Measurements from ENCODE around the gene TNRC6C.
A peak's percentile ranks its signal among the peaks of the same experiment; 100 is the strongest.
"Not testable (repeated sequence)": the region's sequence is repeated elsewhere in the genome, so short reads cannot be mapped to it uniquely, and the experiment has no call there.

TNRC6C gene

DNA sequence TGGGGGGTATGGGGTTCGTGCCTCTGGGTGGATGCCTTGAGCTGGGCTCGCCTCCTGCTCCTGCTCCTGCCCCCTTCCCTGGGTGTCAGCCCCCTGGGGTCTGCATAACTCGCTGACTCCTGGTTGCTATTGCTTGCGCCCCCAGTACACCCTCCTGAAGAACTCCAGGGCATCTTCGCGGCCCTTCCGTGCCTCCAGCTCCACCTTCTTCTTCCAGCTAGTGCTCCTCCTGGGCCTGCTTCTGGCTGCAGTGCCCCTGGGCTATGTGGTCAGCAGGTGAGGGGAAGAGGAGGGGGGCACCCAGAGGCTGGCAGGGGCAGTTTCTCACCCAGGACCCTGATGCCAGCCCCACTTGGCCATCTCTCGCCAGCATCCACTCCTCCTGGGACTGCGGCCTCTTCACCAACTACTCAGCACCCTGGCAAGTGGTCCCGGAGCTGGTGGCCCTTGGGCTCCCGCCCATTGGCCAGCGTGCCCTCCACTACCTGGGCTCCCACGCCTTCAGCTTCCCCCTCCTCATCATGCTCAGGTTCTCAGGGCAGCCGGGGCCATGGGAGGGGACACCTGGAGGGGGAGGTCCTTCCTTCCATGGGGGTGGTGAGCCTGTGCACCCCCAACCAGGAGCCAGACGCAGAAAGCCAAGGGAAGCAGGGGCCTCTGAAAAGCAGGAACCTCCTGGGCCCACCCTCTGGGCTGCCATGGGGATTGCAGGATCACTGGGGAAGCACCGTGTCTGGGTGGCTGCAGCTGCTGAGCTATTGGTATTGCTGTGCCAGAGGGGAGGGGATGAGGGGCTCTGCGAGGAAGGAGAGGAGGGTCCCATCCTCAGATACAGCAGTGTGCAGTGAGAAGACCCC, 179.9 kb downstream of the TNRC6C start:
- no peak for DNase-seq (ENCODE audit: low spot score)

DNA sequence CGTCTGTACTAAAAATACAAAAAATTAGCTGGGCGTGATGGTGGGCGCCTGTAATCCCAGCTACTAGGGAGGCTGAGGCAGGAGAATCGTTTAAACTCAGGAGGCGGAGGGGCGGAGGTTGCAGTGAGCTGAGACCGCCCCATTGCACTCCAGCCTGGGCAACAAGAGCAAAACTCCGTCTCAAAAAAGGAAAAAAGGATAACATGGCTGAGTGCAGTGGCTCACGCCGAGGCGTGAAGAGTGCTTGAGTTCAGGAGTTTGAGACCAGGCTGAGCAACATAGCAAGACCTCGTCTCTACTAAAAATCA, 181.3 kb downstream of the TNRC6C start:
- DNase-seq (ENCODE audit: low spot score) = not testable (repeated sequence)

DNA sequence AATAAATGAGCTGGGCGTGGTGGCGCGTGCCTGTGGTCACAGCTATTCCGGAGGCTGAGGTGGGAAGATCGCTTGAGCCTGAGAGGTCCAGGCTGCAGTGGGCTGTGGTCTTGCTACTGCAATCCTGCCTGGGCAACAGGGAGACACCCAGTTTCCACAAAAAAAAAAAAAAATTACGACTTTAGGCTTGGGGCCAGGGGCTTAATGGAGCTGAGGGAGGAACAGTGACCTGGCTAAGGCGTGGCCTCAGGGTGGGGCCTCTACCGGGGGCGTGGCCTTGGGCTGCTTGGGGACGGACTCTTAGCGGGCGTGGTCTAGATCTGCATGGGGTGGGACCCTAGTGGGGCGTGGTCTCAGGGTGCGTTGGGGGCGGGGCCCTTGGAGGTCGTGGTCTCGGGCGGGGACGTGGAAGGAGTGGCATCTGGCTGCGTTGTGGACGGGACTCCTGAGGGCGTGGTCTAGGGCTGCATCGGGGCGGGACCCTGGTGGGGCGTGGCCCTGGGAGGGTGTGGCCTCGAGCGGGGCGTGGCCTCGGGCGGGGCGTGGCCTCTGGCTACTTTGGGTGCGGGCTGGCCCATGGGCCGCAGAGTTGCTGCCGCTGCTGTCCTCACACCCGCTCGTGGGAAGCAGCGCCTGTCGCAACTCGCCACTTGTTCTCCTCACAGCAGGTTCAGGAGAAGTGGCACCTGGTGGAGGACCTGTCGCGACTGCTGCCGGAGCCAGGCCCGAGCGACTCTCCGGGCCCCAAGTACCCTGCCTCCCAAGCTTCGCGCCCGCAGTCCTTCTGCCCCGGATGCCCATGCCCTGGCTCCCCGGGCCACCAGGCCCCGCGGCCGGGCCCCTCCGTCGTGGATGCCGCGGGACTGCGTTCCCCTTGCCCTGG, 181.9 kb downstream of the TNRC6C start:
- DNase-seq (ENCODE audit: low spot score) = peak; percentile 78

DNA sequence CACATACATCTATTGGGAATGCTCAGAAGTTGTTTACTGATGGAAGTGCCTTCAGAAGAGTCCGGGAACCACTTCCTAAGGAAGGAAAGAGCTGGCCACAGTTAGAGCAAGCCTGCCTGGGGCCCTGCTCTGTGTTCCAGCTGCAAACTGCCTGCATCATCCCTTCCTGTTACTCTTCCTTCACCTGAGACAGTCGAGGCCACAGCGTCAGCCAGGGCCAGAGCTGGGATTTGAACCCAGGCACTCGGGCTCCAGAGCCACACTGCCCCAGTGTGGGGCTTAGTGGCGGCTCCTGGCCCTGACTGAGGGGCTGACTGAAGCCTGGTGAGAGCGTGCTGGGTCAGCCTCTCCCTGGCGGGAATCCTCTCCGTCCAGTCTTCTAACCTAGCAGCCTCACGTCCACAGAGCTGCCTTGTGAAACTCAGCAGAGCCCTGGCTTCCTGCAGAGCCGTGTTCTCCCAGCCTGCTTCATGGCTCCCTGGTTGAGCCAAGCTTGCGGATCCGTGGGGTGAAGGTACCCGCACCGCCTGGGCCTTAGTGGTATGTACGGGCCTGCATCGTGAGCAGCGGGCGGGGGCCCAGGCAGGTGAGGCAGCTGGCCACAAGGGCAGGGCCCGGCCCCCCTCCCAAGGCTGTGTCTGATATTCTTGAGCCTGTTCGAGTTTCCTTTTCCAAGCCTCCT, 183.1 kb downstream of the TNRC6C start:
- DNase-seq (ENCODE audit: low spot score) = no peak

DNA sequence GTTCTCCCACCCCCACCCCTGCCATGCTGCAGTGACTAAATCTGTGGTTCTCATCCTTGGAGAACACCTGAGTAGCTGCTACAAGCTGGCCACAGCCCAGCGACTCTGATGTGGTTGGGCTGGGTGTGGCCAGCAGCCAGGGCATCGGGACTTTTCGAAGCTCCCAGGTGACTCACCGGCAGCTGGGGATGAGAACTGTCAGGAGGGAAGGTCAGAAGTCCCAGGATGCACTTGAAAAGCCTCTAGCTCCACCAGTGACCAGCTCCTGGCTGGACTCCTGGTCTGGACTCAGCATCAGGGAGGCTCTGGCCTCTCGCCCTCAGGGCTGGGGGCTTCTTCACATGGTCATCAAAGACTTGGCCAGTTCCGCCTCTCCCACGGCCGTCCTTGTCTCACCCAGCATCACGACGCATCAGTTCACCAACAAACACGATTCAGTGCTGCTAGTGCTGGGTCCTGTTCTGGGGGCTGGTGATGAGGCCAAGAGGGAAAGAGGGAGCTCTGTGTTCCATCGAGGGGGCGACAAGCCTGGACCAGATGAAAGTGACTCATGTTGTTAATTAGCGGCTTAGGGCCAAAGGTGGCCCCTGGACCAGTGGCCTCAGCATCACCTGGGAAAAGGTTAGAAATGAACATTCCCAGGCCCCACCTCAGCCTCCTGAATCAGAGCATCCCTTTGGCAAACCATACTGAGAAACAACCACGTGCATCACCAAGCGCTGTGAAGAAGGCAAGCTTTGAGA, 183.8 kb downstream of the TNRC6C start:
- DNase-seq (ENCODE audit: low spot score) = no peak

DNA sequence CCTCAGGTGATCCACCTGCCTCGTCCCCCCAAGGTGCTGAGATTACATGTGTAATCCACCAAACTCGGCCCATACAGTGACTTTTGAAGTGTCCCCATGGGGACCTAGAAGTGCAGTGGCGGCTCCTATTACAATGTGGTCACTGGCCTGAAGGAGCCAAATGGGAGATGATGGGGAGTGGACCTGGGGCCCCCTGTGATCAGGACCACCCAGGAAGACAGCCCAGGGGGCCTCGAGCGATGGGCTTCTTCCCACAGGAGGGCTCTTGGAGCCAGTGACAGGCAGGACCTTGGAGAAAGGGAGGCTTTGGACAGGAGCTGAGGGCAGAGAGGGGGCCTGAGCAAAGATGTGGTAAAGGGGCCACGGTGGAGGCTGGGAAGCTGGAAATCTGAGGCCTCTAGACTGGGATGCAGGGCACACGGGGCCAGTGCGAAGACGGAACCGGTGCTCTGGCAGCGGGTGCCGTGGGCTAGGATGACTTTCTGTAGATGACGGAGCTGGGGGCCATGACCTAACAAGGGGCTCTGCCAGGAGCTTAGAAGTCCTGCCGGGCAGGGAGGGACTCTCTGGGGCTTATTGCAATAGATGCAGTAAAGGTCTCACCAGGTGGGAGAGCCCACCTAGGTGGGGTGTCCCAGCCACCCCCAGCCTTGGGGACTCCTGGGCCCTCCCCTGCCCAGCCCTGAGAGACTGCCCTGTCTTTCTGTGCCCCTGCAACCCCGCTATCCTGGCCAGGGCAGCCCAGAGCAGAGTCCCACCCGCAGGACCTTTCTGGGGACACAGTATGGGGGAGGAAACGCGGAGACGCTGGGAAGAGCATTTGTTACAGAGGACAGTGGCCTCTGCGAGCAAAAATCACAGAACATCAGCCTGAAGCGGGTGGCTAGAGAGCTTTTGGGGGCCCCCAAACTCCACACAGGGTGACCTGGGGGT, 185.0 kb downstream of the TNRC6C start:
- DNase-seq (ENCODE audit: low spot score) = no peak

DNA sequence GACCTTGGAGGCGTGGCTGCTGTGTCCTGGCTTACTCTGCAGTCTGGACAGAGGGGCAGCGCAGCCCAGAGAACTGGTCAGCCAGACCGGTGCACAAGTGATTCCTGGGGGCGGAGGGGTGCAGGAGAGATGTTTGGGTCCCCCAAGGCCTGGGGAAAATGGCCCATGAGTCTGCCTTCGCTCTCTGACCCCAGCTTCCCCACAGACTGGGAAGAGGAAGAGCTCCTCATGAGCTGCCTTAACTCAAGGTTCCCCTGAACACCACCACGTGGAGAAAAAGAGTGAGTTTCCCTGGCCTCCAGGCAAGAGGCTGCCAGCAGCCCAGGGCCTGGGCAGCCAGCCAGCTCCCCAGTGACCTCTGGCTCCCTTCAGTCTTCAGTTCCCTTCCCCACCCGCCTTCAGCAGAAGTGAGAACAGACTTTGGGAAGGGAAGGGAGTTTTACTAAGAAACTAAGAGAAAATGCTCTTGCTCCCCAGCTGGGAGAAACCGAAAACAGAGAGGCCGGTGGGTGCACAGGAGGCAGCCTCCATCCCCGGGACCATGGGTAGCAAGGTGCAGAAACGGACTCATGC, 185.7 kb downstream of the TNRC6C start:
- DNase-seq (ENCODE audit: low spot score) = peak; percentile 81

DNA sequence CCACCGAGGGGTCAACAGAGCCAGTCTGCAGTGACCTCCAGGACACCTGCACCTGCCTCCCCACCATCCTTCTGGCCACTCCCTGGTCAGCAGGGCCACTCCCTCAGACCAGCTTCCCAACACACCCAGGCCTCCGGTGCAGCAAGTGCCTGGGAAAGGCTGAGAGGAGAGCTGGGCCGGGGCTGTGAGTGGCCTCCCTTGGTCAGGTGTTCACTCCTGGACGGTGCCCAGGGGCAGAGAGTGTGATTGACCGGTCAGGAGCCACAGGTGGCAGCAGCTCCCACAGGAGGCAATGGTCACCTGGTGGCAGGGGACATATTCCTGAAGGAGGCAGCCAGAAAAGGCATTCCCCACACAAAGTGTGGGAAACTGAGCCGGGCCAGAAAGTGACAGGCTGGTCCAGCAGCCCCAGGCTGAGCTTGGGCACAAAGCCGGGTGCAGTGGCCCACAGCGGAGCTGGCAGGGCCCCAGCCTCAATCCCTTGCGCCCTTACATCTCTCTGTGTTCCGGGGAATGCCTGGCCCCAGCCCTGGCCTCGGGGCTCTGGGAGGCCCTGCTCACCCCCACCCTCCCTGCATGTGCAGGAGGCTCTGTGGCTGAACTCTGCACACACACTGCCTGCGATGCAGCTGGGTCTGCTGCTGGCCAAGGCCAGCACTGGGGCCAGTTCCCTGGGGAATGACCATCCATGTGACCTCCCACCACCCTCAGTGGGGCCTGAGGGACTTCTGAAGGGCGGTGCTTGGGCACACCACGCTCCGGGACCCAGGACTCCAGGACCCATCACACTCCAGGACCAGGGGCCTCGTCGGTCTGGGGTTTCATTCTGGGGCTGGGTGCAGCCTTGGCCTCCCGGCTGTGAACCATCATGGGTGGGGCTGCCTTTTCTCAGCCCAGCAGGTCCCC, 186.5 kb downstream of the TNRC6C start:
- DNase-seq (ENCODE audit: low spot score) = peak; percentile 72

DNA sequence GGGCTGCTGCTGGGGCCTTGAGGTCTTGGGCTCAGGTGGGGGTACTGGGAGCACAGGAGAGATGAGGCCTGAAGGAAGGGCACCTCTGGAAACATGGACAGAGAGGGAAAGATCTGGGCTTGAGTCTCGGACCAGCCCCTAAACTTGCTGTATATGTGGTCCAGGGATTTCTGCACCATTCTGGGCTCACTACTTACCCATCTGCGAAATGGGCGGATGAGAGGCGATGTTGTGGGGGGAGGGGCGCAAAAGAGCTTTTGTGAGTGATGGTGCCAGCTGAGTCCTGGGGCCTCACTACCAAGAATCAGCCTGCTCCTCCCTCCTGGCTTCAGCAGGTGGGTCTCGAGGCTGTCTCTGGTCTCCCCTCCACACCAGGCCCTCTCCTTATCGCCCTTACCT, 188.0 kb downstream of the TNRC6C start:
- no peak for DNase-seq (ENCODE audit: low spot score)

DNA sequence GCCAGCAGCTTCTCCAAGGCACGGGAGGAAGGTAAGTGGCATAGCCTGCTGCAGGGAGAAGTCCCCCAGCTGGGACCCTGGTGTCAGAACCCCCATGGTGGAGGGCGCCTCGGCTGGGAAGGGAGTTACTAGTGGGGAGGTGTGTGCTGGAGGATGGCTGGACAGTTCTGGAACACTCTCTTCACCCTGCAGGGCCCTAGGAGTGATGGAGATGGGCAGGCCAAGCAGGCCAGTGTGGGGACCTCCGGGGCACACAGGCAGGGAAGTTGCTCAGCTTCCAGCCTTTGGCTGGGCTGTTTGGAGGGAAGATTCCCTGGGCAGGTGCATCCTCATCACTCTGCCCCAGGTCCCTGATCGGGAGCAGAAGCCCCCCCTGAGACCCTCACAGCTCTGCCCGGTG, 188.4 kb downstream of the TNRC6C start:
- DNase-seq (ENCODE audit: low spot score) = no peak

DNA sequence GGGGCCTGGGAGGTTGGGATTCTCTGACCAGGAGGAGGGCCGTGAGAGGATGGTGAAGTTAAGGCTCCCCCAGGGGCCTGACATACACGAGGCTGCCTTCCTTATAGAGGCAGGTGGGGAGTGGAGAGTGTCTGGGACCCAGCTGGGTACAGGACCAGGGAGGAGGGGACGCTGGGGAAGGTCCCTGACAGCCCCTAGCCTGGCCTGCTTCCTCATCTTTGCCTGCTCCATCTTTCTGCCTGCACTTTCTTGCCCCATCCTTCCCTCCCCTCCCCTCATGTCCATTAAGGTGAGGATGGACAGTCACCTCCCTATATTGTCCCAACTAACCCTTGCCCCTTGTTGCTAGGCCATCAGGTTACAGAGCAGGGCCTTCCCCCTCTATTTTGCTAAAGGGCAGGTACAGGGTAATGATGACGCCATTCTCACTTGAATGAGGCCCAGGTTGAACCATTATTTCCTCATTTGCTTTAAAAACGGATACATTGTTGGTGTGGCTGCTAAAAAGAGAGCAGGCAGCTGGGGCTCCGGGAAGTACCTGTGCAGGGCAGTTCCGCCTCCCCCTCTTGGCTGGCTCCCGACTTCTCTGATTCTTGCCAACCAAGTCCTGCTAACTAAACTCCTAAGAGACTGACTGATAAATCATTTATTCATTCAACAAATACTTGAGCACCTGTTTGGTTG, 189.0 kb downstream of the TNRC6C start:
- no peak for DNase-seq (ENCODE audit: low spot score)

DNA sequence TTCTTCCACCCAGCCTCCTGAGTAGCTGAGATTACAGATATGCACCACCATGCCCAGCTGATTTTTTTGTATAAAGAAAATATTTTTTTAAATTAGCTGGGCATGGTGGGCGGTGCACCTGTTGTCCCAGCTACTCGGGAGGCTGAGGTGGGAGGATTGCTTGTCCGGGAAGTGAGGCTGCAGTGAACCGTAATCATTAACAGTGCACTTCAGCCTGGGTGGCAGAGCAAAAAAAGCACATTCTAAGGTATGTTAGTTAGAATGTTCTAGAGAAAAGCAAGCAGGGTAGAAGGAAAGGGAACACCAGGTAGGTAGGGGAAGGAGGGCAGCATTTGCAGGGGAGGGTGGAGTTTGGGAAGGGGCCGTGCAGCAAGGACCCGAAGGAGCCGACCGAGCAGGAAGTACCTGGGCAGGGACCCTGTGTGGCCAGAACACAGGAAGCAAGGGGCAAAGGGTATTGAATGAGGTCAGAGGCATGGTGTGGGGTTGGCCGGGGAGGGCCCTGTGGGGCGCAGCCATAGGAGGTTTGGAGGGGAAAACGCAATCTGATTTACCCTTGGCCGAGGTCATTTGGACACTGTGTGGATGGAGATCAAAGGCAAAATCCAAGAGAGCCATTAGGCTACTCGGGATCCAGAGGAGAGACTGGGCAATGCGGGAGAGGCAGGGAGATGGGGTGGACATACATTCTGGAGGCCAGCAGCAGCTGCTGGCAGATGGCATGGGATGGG, 189.9 kb downstream of the TNRC6C start:
- DNase-seq (ENCODE audit: low spot score) = no peak

DNA sequence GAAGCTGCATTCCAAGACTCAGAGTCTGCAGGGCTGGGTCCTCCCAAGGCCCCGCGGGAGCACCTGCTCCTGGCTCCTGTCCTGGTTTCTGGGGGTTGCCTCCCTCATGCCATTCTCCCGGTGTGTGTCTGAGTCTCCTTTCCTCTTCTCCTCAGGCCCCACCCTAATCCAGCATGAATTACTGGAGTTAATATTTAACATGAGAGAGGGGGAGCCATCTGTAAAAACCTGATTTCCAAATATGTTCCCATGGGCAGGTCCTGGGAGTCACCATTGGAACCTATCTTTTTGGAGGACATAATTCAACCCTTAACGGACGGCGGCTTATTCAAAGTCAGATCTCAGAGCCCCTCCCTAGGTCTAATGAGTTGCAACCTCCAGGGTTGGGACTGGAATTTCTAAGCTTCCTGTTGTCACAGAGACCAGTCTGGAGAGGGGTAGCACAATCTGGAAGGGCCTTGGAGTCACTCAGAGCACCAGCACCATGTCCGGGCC, 193.1 kb downstream of the TNRC6C start:
- DNase-seq (ENCODE audit: low spot score) = no peak

DNA sequence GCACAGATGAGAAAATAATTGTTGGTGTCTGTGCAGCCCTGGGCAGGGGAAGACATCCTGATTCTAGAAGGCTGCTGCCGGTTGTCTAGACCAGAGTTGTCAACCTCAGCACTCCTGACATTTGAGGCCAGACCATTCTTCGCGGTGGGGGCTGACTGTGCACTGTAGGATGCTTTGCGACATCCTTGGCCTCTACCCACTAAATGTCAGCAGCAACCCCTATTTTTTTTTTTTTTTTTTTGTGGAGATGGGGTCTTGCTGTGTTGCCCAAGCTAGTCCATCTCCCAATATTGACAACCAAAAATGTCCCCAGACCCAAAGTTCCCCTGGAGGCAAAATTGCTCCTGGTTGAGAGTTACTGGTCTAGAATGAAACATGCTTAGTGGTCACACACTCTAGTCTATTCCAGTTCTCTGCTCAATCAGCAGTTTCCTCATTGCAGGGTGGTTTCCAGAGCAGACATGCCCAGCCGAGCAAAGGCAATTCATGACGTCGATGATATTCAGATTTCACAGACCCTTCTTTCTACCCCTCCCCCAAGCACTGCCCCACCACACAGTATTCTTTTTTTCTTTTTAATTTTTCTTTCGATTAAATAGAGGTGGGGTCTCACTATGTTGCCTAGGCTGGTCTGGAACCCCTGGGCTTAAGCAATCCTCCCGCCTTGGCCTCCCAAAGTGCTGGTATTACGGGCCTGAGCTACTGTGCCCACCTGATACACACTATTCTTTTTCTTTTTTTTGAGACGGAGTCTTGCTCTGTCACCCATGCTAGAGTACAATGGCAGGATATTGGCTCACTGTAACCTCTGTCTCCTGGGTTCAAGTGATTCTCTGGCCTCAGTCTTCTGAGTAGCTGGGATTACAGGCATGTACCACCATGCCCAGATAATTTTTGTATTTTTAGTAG, 196.7 kb downstream of the TNRC6C start:
- no peak for DNase-seq (ENCODE audit: low spot score)

All from left forelimb (tissue), 1 donor.